Panc1 (cell line): ENCODE measurements around the gene MSLN. TPM values are rescaled to one million over a fixed set of nuclear protein-coding genes. Genes with fewer than 3 reads are reported as not detected.

Experiments used
- ATAC-seq: fragments of 200-7000 bp; cut with Tn5 transposase; 2 replicates; pipeline ENCODE4 v1.9.1; 2020; ENCODE audit warnings: mild to moderate bottlenecking, moderate library complexity
- BruUV-seq: library from RNA; stranded (reverse); fragments of 400-500 nt; replicated peaks from 2 replicates; lab custom pipeline; 2021; lab: Mats Ljungman, UMichigan
- CTCF ChIA-PET: fragments of 300-600 bp; sonication (Branson Sonifier 250); formaldehyde crosslinking; loops from one replicate; lab custom pipeline; 2022; ENCODE audit warnings: antibody characterized with exemption; lab: Charles Lee
- POLR2A ChIA-PET: fragments of 300-600 bp; sonication (Branson Sonifier 250); formaldehyde crosslinking; loops from one replicate; lab custom pipeline; 2022; ENCODE audit warnings: antibody characterized with exemption; lab: Charles Lee
- DNase-seq: peaks from one replicate; pipeline ENCODE4 v3.0.0-alpha.2; 2010; ENCODE audit warnings: low read depth, low spot score
- H3K27ac ChIP-seq: 2 replicates; pipeline ENCODE4 v1.5.1; 2011; ENCODE audit warnings: mild to moderate bottlenecking, low read length, inconsistent platforms
- H3K27me3 ChIP-seq: fragments of 200-500 bp; sonication (Bioruptor generic); 2 replicates; pipeline ENCODE4 v1.6.0; 2014; ENCODE audit warnings: low read length, inconsistent platforms; ENCODE audit not compliant: control insufficient read depth, insufficient read depth
- H3K36me3 ChIP-seq: fragments of 200-500 bp; sonication (Bioruptor generic); 2 replicates; pipeline ENCODE4 v1.5.1; 2014; ENCODE audit warnings: inconsistent platforms, mild to moderate bottlenecking, low read length, moderate library complexity; ENCODE audit not compliant: control insufficient read depth, insufficient read depth
- H3K4me1 ChIP-seq: 2 replicates; pipeline ENCODE4 v1.5.1; 2011; ENCODE audit warnings: inconsistent platforms, mild to moderate bottlenecking, low read length, moderate library complexity; ENCODE audit not compliant: control insufficient read depth, insufficient read depth
- H3K4me3 ChIP-seq, 2 experiments: 2 replicates each; pipeline ENCODE4 v1.5.1; 2011 to 2012; ENCODE audit warnings: low read depth in 2 of 2, low read length in 2 of 2, mild to moderate bottlenecking in 2 of 2, inconsistent platforms in 1 of 2, moderate library complexity in 1 of 2
- H3K9me3 ChIP-seq: fragments of 200-500 bp; sonication (Bioruptor generic); 2 replicates; pipeline ENCODE4 v1.5.1; 2014; ENCODE audit warnings: low read depth, mild to moderate bottlenecking, inconsistent platforms, low read length, moderate library complexity; ENCODE audit not compliant: control insufficient read depth, insufficient read depth
- POLR2AphosphoS5 ChIP-seq: IDR thresholded peaks from 2 replicates; pipeline ENCODE4 v1.6.1; 2012; ENCODE audit warnings: mild to moderate bottlenecking, low read depth, low read length, moderate library complexity
- SIN3A ChIP-seq: IDR thresholded peaks from 2 replicates; pipeline ENCODE4 v1.6.1; 2012; ENCODE audit warnings: low read depth, mild to moderate bottlenecking, low read length, moderate library complexity, borderline replicate concordance; ENCODE audit not compliant: insufficient read depth
- TCF7L2 ChIP-seq: IDR thresholded peaks from 2 replicates; pipeline ENCODE4 v1.6.1; 2011; ENCODE audit warnings: mild to moderate bottlenecking, low read depth, low read length, inconsistent platforms
- in situ Hi-C: cut with HindIII; loops from 2 replicates; pipeline ENCODE4 v1.10.0; 2016; ENCODE audit warnings: low sequenced_read_pairs, low pct_unique_long_range_greater_than_20kb
- intact Hi-C: fragments of 100-400 bp; cut with micrococcal nuclease; formaldehyde crosslinking; loops from one replicate; pipeline ENCODE4 v1.10.0; 2022; ENCODE audit not compliant: unreplicated experiment
- total RNA-seq: library from RNA; stranded (reverse); gene quantifications from one replicate; pipeline ENCODE4 v1.2.1, GENCODE V29; 2021; ENCODE audit not compliant: unreplicated experiment
- TF ChIP-seq, protein P1 (sequence below), 2 experiments: IDR thresholded peaks; 2 replicates each; pipeline ENCODE4 v1.6.1; 2011 to 2012; ENCODE audit warnings: low read depth in 2 of 2, control low read depth in 1 of 2, low read length in 1 of 2, mild to moderate bottlenecking in 1 of 2, moderate library complexity in 1 of 2; ENCODE audit not compliant: insufficient read depth in 1 of 2
- TF ChIP-seq, protein P2 (sequence below): fragments of 450-650 bp; IDR thresholded peaks from 2 replicates; pipeline ENCODE4 v1.5.1; 2017; ENCODE audit warnings: mild to moderate bottlenecking

The MSLN gene
- total RNA-seq, 1 experiment from 2014 or later = 1.1 TPM

DNA sequence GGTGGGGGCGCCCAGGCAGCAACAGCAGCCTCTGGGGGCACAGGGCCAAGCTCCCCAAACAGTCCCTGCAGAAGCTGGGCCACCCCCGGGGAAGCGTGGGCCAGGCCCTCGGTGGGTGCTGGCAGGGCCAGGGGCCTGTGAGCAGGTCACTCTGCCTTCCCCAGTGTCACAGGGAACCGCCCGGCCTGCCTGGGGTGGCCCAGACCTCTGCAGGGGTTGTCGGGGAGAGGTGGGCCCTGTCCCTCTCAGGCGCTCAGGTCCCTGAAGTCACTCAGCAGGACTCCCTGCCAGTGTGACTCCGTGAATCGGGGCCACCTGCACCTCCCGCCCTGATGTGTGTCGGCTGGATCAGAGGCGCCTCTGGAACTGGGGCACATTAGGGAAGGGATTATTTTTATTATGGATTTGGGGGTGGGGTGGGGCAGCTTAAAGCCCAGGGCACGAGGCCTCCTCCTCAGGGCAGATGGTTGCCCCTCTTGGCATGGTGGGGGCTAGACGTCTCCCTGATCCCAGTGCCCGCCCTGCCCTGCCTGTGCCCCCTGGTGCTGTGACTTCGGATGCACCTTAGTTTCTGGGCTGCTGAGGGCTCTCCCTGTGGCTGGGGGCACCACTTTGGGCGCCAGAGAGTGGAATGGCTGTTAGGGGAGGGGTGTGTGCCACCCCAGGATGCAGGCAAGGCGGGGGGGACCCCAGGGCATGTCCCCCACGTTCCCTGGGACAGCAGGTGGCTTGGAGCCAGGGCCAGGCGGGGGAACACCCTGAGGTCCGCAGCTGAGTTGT lies 41.2 kb downstream of the MSLN start:
- ChIA-PET CTCF (no interaction called here), POLR2A (no interaction called here)
- no TSS peak for BruUV-seq
- TF ChIP-seq SIN3A (no peak), TCF7L2 (no peak), POLR2AphosphoS5 (no peak)
- TF ChIP-seq, protein P1, sequence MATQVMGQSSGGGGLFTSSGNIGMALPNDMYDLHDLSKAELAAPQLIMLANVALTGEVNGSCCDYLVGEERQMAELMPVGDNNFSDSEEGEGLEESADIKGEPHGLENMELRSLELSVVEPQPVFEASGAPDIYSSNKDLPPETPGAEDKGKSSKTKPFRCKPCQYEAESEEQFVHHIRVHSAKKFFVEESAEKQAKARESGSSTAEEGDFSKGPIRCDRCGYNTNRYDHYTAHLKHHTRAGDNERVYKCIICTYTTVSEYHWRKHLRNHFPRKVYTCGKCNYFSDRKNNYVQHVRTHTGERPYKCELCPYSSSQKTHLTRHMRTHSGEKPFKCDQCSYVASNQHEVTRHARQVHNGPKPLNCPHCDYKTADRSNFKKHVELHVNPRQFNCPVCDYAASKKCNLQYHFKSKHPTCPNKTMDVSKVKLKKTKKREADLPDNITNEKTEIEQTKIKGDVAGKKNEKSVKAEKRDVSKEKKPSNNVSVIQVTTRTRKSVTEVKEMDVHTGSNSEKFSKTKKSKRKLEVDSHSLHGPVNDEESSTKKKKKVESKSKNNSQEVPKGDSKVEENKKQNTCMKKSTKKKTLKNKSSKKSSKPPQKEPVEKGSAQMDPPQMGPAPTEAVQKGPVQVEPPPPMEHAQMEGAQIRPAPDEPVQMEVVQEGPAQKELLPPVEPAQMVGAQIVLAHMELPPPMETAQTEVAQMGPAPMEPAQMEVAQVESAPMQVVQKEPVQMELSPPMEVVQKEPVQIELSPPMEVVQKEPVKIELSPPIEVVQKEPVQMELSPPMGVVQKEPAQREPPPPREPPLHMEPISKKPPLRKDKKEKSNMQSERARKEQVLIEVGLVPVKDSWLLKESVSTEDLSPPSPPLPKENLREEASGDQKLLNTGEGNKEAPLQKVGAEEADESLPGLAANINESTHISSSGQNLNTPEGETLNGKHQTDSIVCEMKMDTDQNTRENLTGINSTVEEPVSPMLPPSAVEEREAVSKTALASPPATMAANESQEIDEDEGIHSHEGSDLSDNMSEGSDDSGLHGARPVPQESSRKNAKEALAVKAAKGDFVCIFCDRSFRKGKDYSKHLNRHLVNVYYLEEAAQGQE (IDR thresholded peaks at IDR 0.05; ENCODE audit: insufficient read depth in 1 of 2, low read depth in 2 of 2, low read length in 1 of 2) = no peak
- TF ChIP-seq, protein P2, sequence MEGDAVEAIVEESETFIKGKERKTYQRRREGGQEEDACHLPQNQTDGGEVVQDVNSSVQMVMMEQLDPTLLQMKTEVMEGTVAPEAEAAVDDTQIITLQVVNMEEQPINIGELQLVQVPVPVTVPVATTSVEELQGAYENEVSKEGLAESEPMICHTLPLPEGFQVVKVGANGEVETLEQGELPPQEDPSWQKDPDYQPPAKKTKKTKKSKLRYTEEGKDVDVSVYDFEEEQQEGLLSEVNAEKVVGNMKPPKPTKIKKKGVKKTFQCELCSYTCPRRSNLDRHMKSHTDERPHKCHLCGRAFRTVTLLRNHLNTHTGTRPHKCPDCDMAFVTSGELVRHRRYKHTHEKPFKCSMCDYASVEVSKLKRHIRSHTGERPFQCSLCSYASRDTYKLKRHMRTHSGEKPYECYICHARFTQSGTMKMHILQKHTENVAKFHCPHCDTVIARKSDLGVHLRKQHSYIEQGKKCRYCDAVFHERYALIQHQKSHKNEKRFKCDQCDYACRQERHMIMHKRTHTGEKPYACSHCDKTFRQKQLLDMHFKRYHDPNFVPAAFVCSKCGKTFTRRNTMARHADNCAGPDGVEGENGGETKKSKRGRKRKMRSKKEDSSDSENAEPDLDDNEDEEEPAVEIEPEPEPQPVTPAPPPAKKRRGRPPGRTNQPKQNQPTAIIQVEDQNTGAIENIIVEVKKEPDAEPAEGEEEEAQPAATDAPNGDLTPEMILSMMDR = no peak
- Histone ChIP-seq H3K27me3 (no peaks in the 10 kb centered on the region), H3K4me3 (no peak overlapping the region), H3K27ac (no peak overlapping the region), H3K9me3 (no peaks in the 10 kb centered on the region), H3K4me1 (peaks cover 40% of the 10 kb centered on the region), H3K36me3 (no peaks in the 10 kb centered on the region)
- no peak for ATAC-seq
- no peak for DNase-seq
- in situ Hi-C loops = no loop called here
- intact Hi-C loops = no loop called here

DNA sequence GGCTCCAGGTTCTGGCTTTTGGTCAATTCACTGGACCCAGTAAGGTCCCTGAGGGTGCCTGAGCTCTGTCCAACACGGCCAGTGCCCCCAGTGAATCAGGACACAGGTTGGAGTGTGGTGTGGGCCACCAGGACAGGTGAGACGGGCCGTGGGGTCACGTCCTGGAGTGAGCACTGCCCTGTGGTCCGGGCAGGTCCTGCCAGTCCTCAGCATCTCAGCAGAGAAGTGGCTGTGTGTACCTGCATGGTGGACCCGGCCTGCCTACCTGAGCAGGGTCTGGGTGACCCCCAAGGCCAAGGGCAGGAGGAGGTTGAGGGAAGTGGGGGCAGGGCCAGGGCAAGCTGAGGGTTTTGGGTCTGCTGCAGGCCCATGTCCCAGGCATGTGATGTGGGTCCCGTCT lies 41.9 kb downstream of the MSLN start:
- POLR2A ChIA-PET = no interaction called here
- no peaks in the 10 kb centered on the region for H3K9me3 ChIP-seq

More for the DNA sequence above, 41.9 kb downstream of the MSLN start:
- ATAC-seq (no peak), DNase-seq (no peak)
- Histone ChIP-seq H3K27ac (no peak overlapping the region), H3K4me1 (peaks cover 40% of the 10 kb centered on the region), H3K4me3 (no peak overlapping the region), H3K27me3 (no peaks in the 10 kb centered on the region), H3K36me3 (no peaks in the 10 kb centered on the region)
- in situ Hi-C loops = no loop called here
- intact Hi-C loops = no loop called here
- CTCF ChIA-PET = interaction anchor here (0.5 kb wide), 1 partner anchor 12 kb away, joined by 4 read pairs; no protein-coding TSS in a partner anchor
- TF ChIP-seq SIN3A (no peak), POLR2AphosphoS5 (no peak), TCF7L2 (no peak)
- TF ChIP-seq, protein P2 = no peak
- TF ChIP-seq, protein P1 (IDR thresholded peaks at IDR 0.05; ENCODE audit: insufficient read depth in 1 of 2, low read depth in 2 of 2, low read length in 1 of 2) = no peak
- BruUV-seq = no TSS peak
